C4-2B (cell line): ENCODE results near the gene FAM83E.

Experiments used
- H3K27ac ChIP-seq: fragments of 450-650 bp; 2 replicates; pipeline ENCODE4 v1.5.1; 2017
- CTCF ChIP-seq: fragments of 450-650 bp; conservative IDR thresholded peaks from 2 replicates; pipeline ENCODE4 v1.5.1; 2017; ENCODE audit warnings: mild to moderate bottlenecking
- ZFX ChIP-seq: fragments of 450-650 bp; IDR thresholded peaks from 2 replicates; pipeline ENCODE4 v1.6.1; 2017

Gene FAM83E

GRCh38 chr19:48596237-48596636 is 18.6 kb downstream of the FAM83E start:
- H3K27ac ChIP-seq: no peak overlapping the region
- TF ChIP-seq CTCF: no peak
- no peak for TF ChIP-seq ZFX

GRCh38 chr19:48595833-48596232 is 19.0 kb downstream of the FAM83E start:
- TF ChIP-seq CTCF: no peak
- no peak for TF ChIP-seq ZFX
- no peak overlapping the region for H3K27ac ChIP-seq

- TF ChIP-seq CTCF (no peak), ZFX (no peak)
- no peak overlapping the region for H3K27ac ChIP-seq
These were observed 19.7 kb downstream of the FAM83E start for GRCh38 chr19:48595171-48595570.

GRCh38 chr19:48591021-48591420 is 23.9 kb downstream of the FAM83E start:
- no peak for TF ChIP-seq ZFX
- TF ChIP-seq CTCF: no peak
- H3K27ac ChIP-seq: no peak overlapping the region

- TF ChIP-seq ZFX (no peak), CTCF (peak; percentile 82)
- H3K27ac ChIP-seq: no peak overlapping the region
These were observed 26.0 kb downstream of the FAM83E start for GRCh38 chr19:48588670-48589401.

- TF ChIP-seq CTCF: no peak
- no peak for TF ChIP-seq ZFX
- no peak overlapping the region for H3K27ac ChIP-seq
These were observed 27.5 kb downstream of the FAM83E start for GRCh38 chr19:48587387-48587786.

- H3K27ac ChIP-seq: peak overlapping the region; percentile 67
- TF ChIP-seq ZFX (no peak), CTCF (no peak)
These were observed 32.7 kb downstream of the FAM83E start for GRCh38 chr19:48582168-48582567.
